NCI-H1048 (cell line): ENCODE data around the gene ECE1.

Source experiments
- DNase-seq: peaks from one replicate; lab custom pipeline; 2025; lab: John Stamatoyannopoulos, UW

Gene ECE1

GRCh38 chr1:21325231-21325718 is 35.0 kb upstream of the ECE1 start:
- DNase-seq, result no peak

GRCh38 chr1:21324368-21325141 is 34.3 kb upstream of the ECE1 start:
- DNase-seq, result no peak

- no peak for DNase-seq
Measured at GRCh38 chr1:21323091-21323490, 32.8 kb upstream of the ECE1 start.

- DNase-seq, result no peak
Measured at GRCh38 chr1:21322681-21323016, 32.4 kb upstream of the ECE1 start.

GRCh38 chr1:21321963-21322680 is 31.9 kb upstream of the ECE1 start:
- DNase-seq, result no peak

GRCh38 chr1:21320410-21321108 is 30.3 kb upstream of the ECE1 start:
- DNase-seq, result no peak

- DNase-seq, result no peak
Measured at GRCh38 chr1:21319447-21320407, 29.5 kb upstream of the ECE1 start.

GRCh38 chr1:21318714-21319159 is 28.5 kb upstream of the ECE1 start:
- no peak for DNase-seq

GRCh38 chr1:21318057-21318713 is 27.9 kb upstream of the ECE1 start:
- no peak for DNase-seq

GRCh38 chr1:21317690-21318043 is 27.4 kb upstream of the ECE1 start:
- no peak for DNase-seq

- no peak for DNase-seq
Measured at GRCh38 chr1:21317035-21317689, 26.9 kb upstream of the ECE1 start.

- DNase-seq, result no peak
Measured at GRCh38 chr1:21314743-21315396, 24.6 kb upstream of the ECE1 start.

GRCh38 chr1:21313886-21314721 is 23.8 kb upstream of the ECE1 start:
- no peak for DNase-seq

GRCh38 chr1:21313203-21313885 is 23.1 kb upstream of the ECE1 start:
- no peak for DNase-seq

GRCh38 chr1:21312407-21312992 is 22.2 kb upstream of the ECE1 start:
- no peak for DNase-seq

GRCh38 chr1:21311016-21311415 is 20.8 kb upstream of the ECE1 start:
- DNase-seq, result no peak

- no peak for DNase-seq
Measured at GRCh38 chr1:21308847-21309652, 18.8 kb upstream of the ECE1 start.
